Mesodermal cell (in vitro differentiated cells): ENCODE data around the gene TRMT11. TPM values are rescaled to one million over a fixed set of nuclear protein-coding genes. Genes with fewer than 3 reads are reported as not detected.
A peak's percentile ranks its signal among the peaks of the same experiment; 100 is the strongest.

ENCODE experiments used
- H3K27ac ChIP-seq: 2 replicates; pipeline ENCODE4 v1.7.0; 2013; ENCODE audit warnings: mild to moderate bottlenecking, low read depth, low read length, moderate library complexity; ENCODE audit not compliant: severe bottlenecking
- H3K36me3 ChIP-seq: 2 replicates; pipeline ENCODE4 v1.7.1; 2013; ENCODE audit warnings: mild to moderate bottlenecking, low read length, moderate library complexity; ENCODE audit not compliant: control insufficient read depth, insufficient read depth
- H3K4me1 ChIP-seq: one replicate; pipeline ENCODE4 v1.7.1; 2013; ENCODE audit warnings: mild to moderate bottlenecking, low read length; ENCODE audit not compliant: insufficient read depth, control insufficient read depth, poor library complexity, severe bottlenecking
- H3K4me3 ChIP-seq: 2 replicates; pipeline ENCODE4 v1.7.0; 2013; ENCODE audit warnings: low read length, control low read depth, mild to moderate bottlenecking; ENCODE audit not compliant: insufficient read depth, poor library complexity, severe bottlenecking; ENCODE audit errors: extremely low read depth
- H3K9me3 ChIP-seq: 2 replicates; pipeline ENCODE4 v1.7.1; 2013; ENCODE audit warnings: mild to moderate bottlenecking, low read length, moderate library complexity; ENCODE audit not compliant: control insufficient read depth
- WGBS, 2 experiments: methylation state at CpG; one replicate each; pipeline ENCODE4 v1.1.5; 2013; ENCODE audit warnings: missing lambda C conversion rate in 2 of 2; ENCODE audit not compliant: insufficient coverage in 2 of 2; 5-methylcytosine and 5-hydroxymethylcytosine counted together
- polyA plus RNA-seq, 2 experiments: library from polyadenylated mRNA; stranded (reverse); fragments of 50-300 nt; gene quantifications; one replicate each; pipeline ENCODE4 v1.2.3, GENCODE V29; 2013

The TRMT11 gene
- polyA plus RNA-seq (2013, experiment 1 of 2), result 22.2 TPM
- polyA plus RNA-seq (2013, experiment 2 of 2), result 22.8 TPM

GRCh38 chr6:125986301-125987025, at the start of gene TRMT11:
Gene TRMT11, plus strand, starts transcription at chr6:125986540. Its CDS starts 11 bp downstream, at chr6:125986551.
- no peaks in the 10 kb centered on the region for H3K36me3 ChIP-seq
- H3K27ac ChIP-seq, result no peak within 1 kb of the TSS
- no peaks in the 10 kb centered on the region for H3K9me3 ChIP-seq
- peak within 1 kb of the TSS; percentile 67 for H3K4me3 ChIP-seq
- no peaks in the 10 kb centered on the region for H3K4me1 ChIP-seq
- 1% methylated on average over 45 to 49 of the region's 52 CpGs for WGBS, 2 experiments

- Histone ChIP-seq H3K36me3 (no peaks in the 10 kb centered on the region), H3K4me3 (no peak overlapping the region)
- 74% methylated on average over 1 of the region's 1 CpG; no CpG with 5 or more reads in 1 of the 2 experiments for WGBS, 2 experiments
These were observed 47.3 kb upstream of the TRMT11 start for GRCh38 chr6:125939026-125939425.

GRCh38 chr6:125939791-125940190, 46.5 kb upstream of the TRMT11 start:
- 100% methylated on average over 1 to 2 of the region's 2 CpGs for WGBS, 2 experiments
- Histone ChIP-seq H3K36me3 (no peaks in the 10 kb centered on the region), H3K4me1 (peaks cover 42% of the 10 kb centered on the region), H3K9me3 (no peaks in the 10 kb centered on the region), H3K4me3 (no peak overlapping the region), H3K27ac (no peak overlapping the region)

More at GRCh38 chr6:125939026-125939425, 47.3 kb upstream of the TRMT11 start:
- no peaks in the 10 kb centered on the region for H3K9me3 ChIP-seq
- no peak overlapping the region for H3K27ac ChIP-seq
- H3K4me1 ChIP-seq, result peaks cover 37% of the 10 kb centered on the region

GRCh38 chr6:125940247-125941041, 45.9 kb upstream of the TRMT11 start:
- H3K27ac ChIP-seq, result peak overlapping the region; percentile 25
- no peak overlapping the region for H3K4me3 ChIP-seq
- H3K36me3 ChIP-seq, result no peaks in the 10 kb centered on the region
- H3K4me1 ChIP-seq, result peaks cover 48% of the 10 kb centered on the region
- H3K9me3 ChIP-seq, result no peaks in the 10 kb centered on the region
- WGBS, 2 experiments, result 78 to 100% methylated on average over 2 to 3 of the region's 5 CpGs

GRCh38 chr6:125942672-125943527, 43.4 kb upstream of the TRMT11 start:
- H3K4me3 ChIP-seq, result no peak overlapping the region
- peak overlapping the region; percentile 93 for H3K27ac ChIP-seq
- H3K36me3 ChIP-seq, result no peaks in the 10 kb centered on the region
- no peaks in the 10 kb centered on the region for H3K9me3 ChIP-seq
- 89 to 92% methylated on average over 9 to 10 of the region's 10 CpGs for WGBS, 2 experiments
- H3K4me1 ChIP-seq, result peaks cover 73% of the 10 kb centered on the region

- H3K9me3 ChIP-seq, result no peaks in the 10 kb centered on the region
- H3K36me3 ChIP-seq, result no peaks in the 10 kb centered on the region
- peak overlapping the region; percentile 93 for H3K27ac ChIP-seq
- H3K4me3 ChIP-seq, result no peak overlapping the region
- WGBS, 2 experiments, result 90 to 93% methylated on average over 3 to 4 of the region's 4 CpGs
- H3K4me1 ChIP-seq, result peaks cover 76% of the 10 kb centered on the region
These were observed 42.6 kb upstream of the TRMT11 start for GRCh38 chr6:125943528-125944433.

- Histone ChIP-seq H3K4me1 (peaks cover 76% of the 10 kb centered on the region), H3K36me3 (no peaks in the 10 kb centered on the region), H3K9me3 (no peaks in the 10 kb centered on the region), H3K4me3 (no peak overlapping the region), H3K27ac (peak overlapping the region; percentile 93)
- 95 to 100% methylated on average over 2 to 3 of the region's 5 CpGs for WGBS, 2 experiments
These were observed 41.9 kb upstream of the TRMT11 start for GRCh38 chr6:125944434-125944816.

- no peaks in the 10 kb centered on the region for H3K9me3 ChIP-seq
- peak overlapping the region; percentile 93 for H3K27ac ChIP-seq
- no CpG with 5 or more reads among the region's 1 CpG for WGBS, 2 experiments
- H3K4me1 ChIP-seq, result peaks cover 75% of the 10 kb centered on the region
- H3K36me3 ChIP-seq, result no peaks in the 10 kb centered on the region
- no peak overlapping the region for H3K4me3 ChIP-seq
These were observed 41.4 kb upstream of the TRMT11 start for GRCh38 chr6:125944896-125945295.

- H3K4me1 ChIP-seq, result peaks cover 68% of the 10 kb centered on the region
- no peaks in the 10 kb centered on the region for H3K9me3 ChIP-seq
- no peak overlapping the region for H3K4me3 ChIP-seq
- H3K36me3 ChIP-seq, result no peaks in the 10 kb centered on the region
- WGBS, 2 experiments, result 91 to 93% methylated on average over 1 of the region's 1 CpG
- peak overlapping the region; percentile 93 for H3K27ac ChIP-seq
These were observed 40.8 kb upstream of the TRMT11 start for GRCh38 chr6:125945378-125946141.
